Endometrial microvascular endothelial cells (primary cell): ENCODE results near the gene IL17RB. TPM values are rescaled to one million over a fixed set of nuclear protein-coding genes. Genes with fewer than 3 reads are reported as not detected.

Source experiments
- in situ Hi-C: cut with HindIII; loops from 2 replicates; pipeline ENCODE4 v1.10.0; 2017; ENCODE audit warnings: low sequenced_read_pairs, low pct_unique_long_range_greater_than_20kb; ENCODE audit errors: inconsistent ontology term
- total RNA-seq: library from RNA; depleted of rRNA; stranded (reverse); fragments of >200 nt; gene quantifications from one replicate; pipeline ENCODE4 v1.2.3, GENCODE V29; 2015; ENCODE audit errors: inconsistent ontology term

The IL17RB gene
- total RNA-seq, 1 donor from 2014 or later = not detected

- in situ Hi-C loops = no loop called here
These were observed 21.6 kb upstream of the IL17RB start for GRCh38 chr3:53824795-53825194.

- in situ Hi-C loops = no loop called here
These were observed 20.3 kb upstream of the IL17RB start for GRCh38 chr3:53826048-53826447.

- in situ Hi-C loops = no loop called here
These were observed 17.8 kb upstream of the IL17RB start for GRCh38 chr3:53828581-53828980.

- in situ Hi-C loops = no loop called here
These were observed 16.8 kb upstream of the IL17RB start for GRCh38 chr3:53829605-53830004.

- in situ Hi-C loops = no loop called here
These were observed 15.4 kb upstream of the IL17RB start for GRCh38 chr3:53830944-53831343.

GRCh38 chr3:53833053-53833645 lies 13.2 kb upstream of the IL17RB start:
- in situ Hi-C loops = no loop called here

GRCh38 chr3:53833700-53834099 lies 12.7 kb upstream of the IL17RB start:
- in situ Hi-C loops = no loop called here

- in situ Hi-C loops = no loop called here
These were observed 11.8 kb upstream of the IL17RB start for GRCh38 chr3:53834429-53835095.

- in situ Hi-C loops = no loop called here
These were observed 11.1 kb upstream of the IL17RB start for GRCh38 chr3:53835257-53835656.

- in situ Hi-C loops = no loop called here
These were observed 10.1 kb upstream of the IL17RB start for GRCh38 chr3:53836084-53836872.

GRCh38 chr3:53837331-53837730 lies 9.0 kb upstream of the IL17RB start:
- in situ Hi-C loops = no loop called here

- in situ Hi-C loops = no loop called here
These were observed 5.1 kb upstream of the IL17RB start for GRCh38 chr3:53841296-53841695.

GRCh38 chr3:53842436-53843194 lies 3.8 kb upstream of the IL17RB start:
- in situ Hi-C loops = no loop called here

- in situ Hi-C loops = no loop called here
These were observed 2.9 kb upstream of the IL17RB start for GRCh38 chr3:53843195-53844177.

- in situ Hi-C loops = no loop called here
These were observed 1.9 kb upstream of the IL17RB start for GRCh38 chr3:53844262-53845102.

- in situ Hi-C loops = no loop called here
These were observed 1.1 kb upstream of the IL17RB start for GRCh38 chr3:53845103-53845880.

- in situ Hi-C loops = no loop called here
These were observed 561 bp upstream of the IL17RB start for GRCh38 chr3:53845881-53846133.
